ENCODE measurements around the gene DERA.
"Not testable (repeated sequence)": the region's sequence is repeated elsewhere in the genome, so short reads cannot be mapped to it uniquely, and the experiment has no call there.

GRCh38 chr12:15943519-15943918 is 32.4 kb downstream of the DERA start:
- TF ChIP-seq, protein P1, sequence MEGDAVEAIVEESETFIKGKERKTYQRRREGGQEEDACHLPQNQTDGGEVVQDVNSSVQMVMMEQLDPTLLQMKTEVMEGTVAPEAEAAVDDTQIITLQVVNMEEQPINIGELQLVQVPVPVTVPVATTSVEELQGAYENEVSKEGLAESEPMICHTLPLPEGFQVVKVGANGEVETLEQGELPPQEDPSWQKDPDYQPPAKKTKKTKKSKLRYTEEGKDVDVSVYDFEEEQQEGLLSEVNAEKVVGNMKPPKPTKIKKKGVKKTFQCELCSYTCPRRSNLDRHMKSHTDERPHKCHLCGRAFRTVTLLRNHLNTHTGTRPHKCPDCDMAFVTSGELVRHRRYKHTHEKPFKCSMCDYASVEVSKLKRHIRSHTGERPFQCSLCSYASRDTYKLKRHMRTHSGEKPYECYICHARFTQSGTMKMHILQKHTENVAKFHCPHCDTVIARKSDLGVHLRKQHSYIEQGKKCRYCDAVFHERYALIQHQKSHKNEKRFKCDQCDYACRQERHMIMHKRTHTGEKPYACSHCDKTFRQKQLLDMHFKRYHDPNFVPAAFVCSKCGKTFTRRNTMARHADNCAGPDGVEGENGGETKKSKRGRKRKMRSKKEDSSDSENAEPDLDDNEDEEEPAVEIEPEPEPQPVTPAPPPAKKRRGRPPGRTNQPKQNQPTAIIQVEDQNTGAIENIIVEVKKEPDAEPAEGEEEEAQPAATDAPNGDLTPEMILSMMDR (IDR thresholded peaks at IDR 0.05): not testable (repeated sequence)
- TF ChIP-seq POLR2A (IDR thresholded peaks at IDR 0.05): not testable (repeated sequence)
